ENCODE results near the gene CEP295NL. TPM values are rescaled to one million over a fixed set of nuclear protein-coding genes. Genes with fewer than 3 reads are reported as not detected.
A peak's percentile ranks its signal among the peaks of the same experiment; 100 is the strongest.

CEP295NL gene
- polyA plus RNA-seq, 2 of the 4 experiments (the other 2 are of a cell fraction) = 0.10 to 0.13 TPM

DNA sequence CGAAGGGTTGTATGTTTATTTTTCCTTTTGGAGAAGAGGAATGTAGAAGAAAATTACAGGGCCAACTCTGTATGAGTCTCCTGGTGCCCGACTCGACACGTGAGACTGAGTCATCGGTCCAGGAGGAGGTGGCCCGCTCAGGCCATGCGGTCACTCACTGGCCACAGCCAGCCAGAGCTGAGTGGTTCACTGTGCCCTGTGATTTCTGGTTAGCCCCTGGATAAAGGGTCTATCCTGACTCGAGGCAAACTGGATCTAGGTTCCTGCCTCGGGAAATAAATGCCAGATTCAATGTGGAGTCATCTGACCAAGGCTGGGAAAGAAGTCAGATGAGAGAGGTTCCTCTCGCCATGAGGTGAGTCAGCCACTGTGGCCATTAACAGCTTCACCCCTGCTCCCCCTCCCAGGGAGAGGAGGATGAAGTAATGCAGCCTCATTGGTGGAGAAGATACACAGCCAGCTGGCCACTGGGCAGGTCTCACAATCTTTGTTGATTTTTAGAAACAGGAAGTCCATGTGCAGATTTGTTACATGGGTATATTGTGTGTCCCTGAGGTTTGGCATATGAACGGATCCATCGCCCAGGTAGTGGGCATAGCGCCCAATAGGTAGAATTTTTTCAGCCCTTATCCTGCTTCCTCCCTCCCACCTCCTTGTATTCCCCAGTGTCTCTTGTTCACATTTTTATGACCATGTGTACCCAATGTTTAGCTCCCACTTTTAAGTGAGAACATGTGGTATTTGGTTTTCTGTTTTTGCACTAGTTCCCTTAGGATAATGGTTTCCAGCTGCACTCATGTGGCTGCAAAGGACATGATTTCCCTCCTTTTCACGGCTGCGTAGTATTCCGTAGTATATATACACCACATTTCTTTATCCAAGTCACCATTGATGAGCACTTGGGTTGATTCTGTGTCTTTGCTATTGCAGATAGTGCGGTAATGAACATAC lies 40.7 kb downstream of the CEP295NL start (continued):
- TF ChIP-seq, protein P1, sequence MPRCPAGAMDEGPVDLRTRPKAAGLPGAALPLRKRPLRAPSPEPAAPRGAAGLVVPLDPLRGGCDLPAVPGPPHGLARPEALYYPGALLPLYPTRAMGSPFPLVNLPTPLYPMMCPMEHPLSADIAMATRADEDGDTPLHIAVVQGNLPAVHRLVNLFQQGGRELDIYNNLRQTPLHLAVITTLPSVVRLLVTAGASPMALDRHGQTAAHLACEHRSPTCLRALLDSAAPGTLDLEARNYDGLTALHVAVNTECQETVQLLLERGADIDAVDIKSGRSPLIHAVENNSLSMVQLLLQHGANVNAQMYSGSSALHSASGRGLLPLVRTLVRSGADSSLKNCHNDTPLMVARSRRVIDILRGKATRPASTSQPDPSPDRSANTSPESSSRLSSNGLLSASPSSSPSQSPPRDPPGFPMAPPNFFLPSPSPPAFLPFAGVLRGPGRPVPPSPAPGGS (IDR thresholded peaks at IDR 0.05) = peak; percentile 58; the same call in 1 of the 3 replicates
- no peak for TF ChIP-seq SMC3 (IDR thresholded peaks at IDR 0.05)
- no peak for TF ChIP-seq SREBF2 (IDR thresholded peaks at IDR 0.05)
- TF ChIP-seq, protein P2, sequence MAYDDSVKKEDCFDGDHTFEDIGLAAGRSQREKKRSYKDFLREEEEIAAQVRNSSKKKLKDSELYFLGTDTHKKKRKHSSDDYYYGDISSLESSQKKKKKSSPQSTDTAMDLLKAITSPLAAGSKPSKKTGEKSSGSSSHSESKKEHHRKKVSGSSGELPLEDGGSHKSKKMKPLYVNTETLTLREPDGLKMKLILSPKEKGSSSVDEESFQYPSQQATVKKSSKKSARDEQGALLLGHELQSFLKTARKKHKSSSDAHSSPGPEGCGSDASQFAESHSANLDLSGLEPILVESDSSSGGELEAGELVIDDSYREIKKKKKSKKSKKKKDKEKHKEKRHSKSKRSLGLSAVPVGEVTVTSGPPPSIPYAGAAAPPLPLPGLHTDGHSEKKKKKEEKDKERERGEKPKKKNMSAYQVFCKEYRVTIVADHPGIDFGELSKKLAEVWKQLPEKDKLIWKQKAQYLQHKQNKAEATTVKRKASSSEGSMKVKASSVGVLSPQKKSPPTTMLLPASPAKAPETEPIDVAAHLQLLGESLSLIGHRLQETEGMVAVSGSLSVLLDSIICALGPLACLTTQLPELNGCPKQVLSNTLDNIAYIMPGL (CRISPR knock-in tag; IDR thresholded peaks at IDR 0.05; ENCODE audit: borderline replicate concordance) = no peak
- TF ChIP-seq BHLHE40 (IDR thresholded peaks at IDR 0.05; ENCODE audit: low read depth, low read length) = peak; percentile 84
- no peak for TF ChIP-seq HDAC2 (IDR thresholded peaks at IDR 0.05)
- no peak for TF ChIP-seq ZNF302 (CRISPR knock-in tag; IDR thresholded peaks at IDR 0.05)
- 0 out of 2 replicates have a peak, but pooled peaks have one; percentile 55 for TF ChIP-seq HOXB13 (CRISPR knock-in tag; IDR thresholded peaks at IDR 0.05; ENCODE audit: low read depth)
- TF ChIP-seq, protein P3, sequence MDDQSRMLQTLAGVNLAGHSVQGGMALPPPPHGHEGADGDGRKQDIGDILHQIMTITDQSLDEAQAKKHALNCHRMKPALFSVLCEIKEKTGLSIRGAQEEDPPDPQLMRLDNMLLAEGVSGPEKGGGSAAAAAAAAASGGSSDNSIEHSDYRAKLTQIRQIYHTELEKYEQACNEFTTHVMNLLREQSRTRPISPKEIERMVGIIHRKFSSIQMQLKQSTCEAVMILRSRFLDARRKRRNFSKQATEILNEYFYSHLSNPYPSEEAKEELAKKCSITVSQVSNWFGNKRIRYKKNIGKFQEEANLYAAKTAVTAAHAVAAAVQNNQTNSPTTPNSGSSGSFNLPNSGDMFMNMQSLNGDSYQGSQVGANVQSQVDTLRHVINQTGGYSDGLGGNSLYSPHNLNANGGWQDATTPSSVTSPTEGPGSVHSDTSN (IDR thresholded peaks at IDR 0.05) = no peak
- TF ChIP-seq, protein P4, sequence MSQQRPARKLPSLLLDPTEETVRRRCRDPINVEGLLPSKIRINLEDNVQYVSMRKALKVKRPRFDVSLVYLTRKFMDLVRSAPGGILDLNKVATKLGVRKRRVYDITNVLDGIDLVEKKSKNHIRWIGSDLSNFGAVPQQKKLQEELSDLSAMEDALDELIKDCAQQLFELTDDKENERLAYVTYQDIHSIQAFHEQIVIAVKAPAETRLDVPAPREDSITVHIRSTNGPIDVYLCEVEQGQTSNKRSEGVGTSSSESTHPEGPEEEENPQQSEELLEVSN (IDR thresholded peaks at IDR 0.05; ENCODE audit: borderline replicate concordance, low read depth) = peak; percentile 76; the same call in 1 of the 2 replicates
- TF ChIP-seq RCOR1 (IDR thresholded peaks at IDR 0.05; ENCODE audit: low read depth, low read length) = no peak
- no peak for TF ChIP-seq EHF (CRISPR knock-in tag; IDR thresholded peaks at IDR 0.05)
- TF ChIP-seq GATA3 (IDR thresholded peaks at IDR 0.05; ENCODE audit: borderline replicate concordance) = no peak
- TF ChIP-seq EHMT2 (IDR thresholded peaks at IDR 0.05; ENCODE audit: low read depth) = no peak
- TF ChIP-seq, protein P5, sequence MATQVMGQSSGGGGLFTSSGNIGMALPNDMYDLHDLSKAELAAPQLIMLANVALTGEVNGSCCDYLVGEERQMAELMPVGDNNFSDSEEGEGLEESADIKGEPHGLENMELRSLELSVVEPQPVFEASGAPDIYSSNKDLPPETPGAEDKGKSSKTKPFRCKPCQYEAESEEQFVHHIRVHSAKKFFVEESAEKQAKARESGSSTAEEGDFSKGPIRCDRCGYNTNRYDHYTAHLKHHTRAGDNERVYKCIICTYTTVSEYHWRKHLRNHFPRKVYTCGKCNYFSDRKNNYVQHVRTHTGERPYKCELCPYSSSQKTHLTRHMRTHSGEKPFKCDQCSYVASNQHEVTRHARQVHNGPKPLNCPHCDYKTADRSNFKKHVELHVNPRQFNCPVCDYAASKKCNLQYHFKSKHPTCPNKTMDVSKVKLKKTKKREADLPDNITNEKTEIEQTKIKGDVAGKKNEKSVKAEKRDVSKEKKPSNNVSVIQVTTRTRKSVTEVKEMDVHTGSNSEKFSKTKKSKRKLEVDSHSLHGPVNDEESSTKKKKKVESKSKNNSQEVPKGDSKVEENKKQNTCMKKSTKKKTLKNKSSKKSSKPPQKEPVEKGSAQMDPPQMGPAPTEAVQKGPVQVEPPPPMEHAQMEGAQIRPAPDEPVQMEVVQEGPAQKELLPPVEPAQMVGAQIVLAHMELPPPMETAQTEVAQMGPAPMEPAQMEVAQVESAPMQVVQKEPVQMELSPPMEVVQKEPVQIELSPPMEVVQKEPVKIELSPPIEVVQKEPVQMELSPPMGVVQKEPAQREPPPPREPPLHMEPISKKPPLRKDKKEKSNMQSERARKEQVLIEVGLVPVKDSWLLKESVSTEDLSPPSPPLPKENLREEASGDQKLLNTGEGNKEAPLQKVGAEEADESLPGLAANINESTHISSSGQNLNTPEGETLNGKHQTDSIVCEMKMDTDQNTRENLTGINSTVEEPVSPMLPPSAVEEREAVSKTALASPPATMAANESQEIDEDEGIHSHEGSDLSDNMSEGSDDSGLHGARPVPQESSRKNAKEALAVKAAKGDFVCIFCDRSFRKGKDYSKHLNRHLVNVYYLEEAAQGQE (IDR thresholded peaks at IDR 0.05) = no peak
- TF ChIP-seq JUN (IDR thresholded peaks at IDR 0.05) = peak; percentile 73 to 74; a peak in 2 of 5 replicates
- peak; percentile 56; the same call in 1 of the 2 replicates for TF ChIP-seq TFCP2L1 (CRISPR knock-in tag; IDR thresholded peaks at IDR 0.05)
- TF ChIP-seq MYC (IDR thresholded peaks at IDR 0.05; ENCODE audit: borderline replicate concordance, low read length) = peak; percentile 99
- peak; percentile 22; the same call in 1 of the 2 replicates for TF ChIP-seq HOXA7 (CRISPR knock-in tag; IDR thresholded peaks at IDR 0.05)
- TF ChIP-seq MAFK (IDR thresholded peaks at IDR 0.05; ENCODE audit: partially characterized antibody) = no peak
- TF ChIP-seq JUNB (IDR thresholded peaks at IDR 0.05) = peak; percentile 77

All from A549 (cell line).